OCI-LY3 (cell line): ENCODE measurements around the gene ITGA11.

ENCODE experiments used
- H2AFZ ChIP-seq: fragments of 200-600, 300-600 bp; shearing (Covaris generic); 2 replicates; pipeline ENCODE4 v1.6.0; 2014; ENCODE audit warnings: antibody characterized with exemption, low read depth, low read length
- H3K27ac ChIP-seq: fragments of 200-600, 300-600 bp; sonication (generic); 2 replicates; pipeline ENCODE4 v1.5.1; 2014; ENCODE audit warnings: mild to moderate bottlenecking, low read length, moderate library complexity, mixed read lengths
- H3K27me3 ChIP-seq: fragments of 200-600, 300-600 bp; sonication (generic); 2 replicates; pipeline ENCODE4 v1.6.1; 2014; ENCODE audit warnings: low read depth, low read length, mixed read lengths
- H3K36me3 ChIP-seq: fragments of 200-600, 300-600 bp; sonication (generic); replicated peaks from 2 replicates; pipeline ENCODE3; 2014; ENCODE audit warnings: low read depth, low read length, mixed read lengths
- H3K4me1 ChIP-seq: fragments of 300-600, 200-600 bp; sonication (generic); 2 replicates; pipeline ENCODE4 v1.6.1; 2014; ENCODE audit warnings: low read length, mixed read lengths
- H3K4me2 ChIP-seq: fragments of 200-600, 300-600 bp; sonication (generic); 2 replicates; pipeline ENCODE4 v1.6.1; 2014; ENCODE audit warnings: low read length, mixed read lengths
- H3K4me3 ChIP-seq: fragments of 300-600, 200-600 bp; sonication (generic); 2 replicates; pipeline ENCODE4 v1.5.1; 2014; ENCODE audit warnings: antibody characterized with exemption, mild to moderate bottlenecking, low read length, moderate library complexity
- H3K79me2 ChIP-seq: fragments of 300-600, 200-600 bp; shearing (Covaris generic); 2 replicates; pipeline ENCODE4 v1.6.1; 2014; ENCODE audit warnings: mild to moderate bottlenecking, low read length, mixed read lengths
- H3K9ac ChIP-seq: fragments of 300-600, 200-600 bp; shearing (Covaris generic); 2 replicates; pipeline ENCODE4 v1.6.0; 2014; ENCODE audit warnings: mild to moderate bottlenecking, low read length, moderate library complexity
- H3K9me3 ChIP-seq: fragments of 200-600, 300-600 bp; shearing (Covaris generic); 2 replicates; pipeline ENCODE4 v1.6.1; 2014; ENCODE audit warnings: low read length, mixed read lengths; ENCODE audit not compliant: insufficient read depth
- H4K20me1 ChIP-seq: fragments of 200-600, 300-600 bp; sonication (generic); 2 replicates; pipeline ENCODE4 v1.6.1; 2016; ENCODE audit warnings: low read length, mixed read lengths; ENCODE audit not compliant: insufficient read depth
- EZH2phosphoT487 ChIP-seq: fragments of 200-600 bp; shearing (Covaris generic); IDR thresholded peaks from 2 replicates; pipeline ENCODE4 v1.6.1; 2018; ENCODE audit warnings: antibody characterized with exemption, mixed run types, low read depth
- TF ChIP-seq, protein P1 (sequence below): fragments of 200-600, 300-600 bp; sonication (generic); IDR thresholded peaks from 2 replicates; pipeline ENCODE4 v1.5.1; 2014; ENCODE audit warnings: antibody characterized with exemption, low read length, low read depth

The ITGA11 gene

GRCh38 chr15:68339481-68339880 is 92.5 kb downstream of the ITGA11 start:
- no peaks in the 10 kb centered on the region for H4K20me1 ChIP-seq
- no peaks in the 10 kb centered on the region for H3K9me3 ChIP-seq
- TF ChIP-seq, protein P1, sequence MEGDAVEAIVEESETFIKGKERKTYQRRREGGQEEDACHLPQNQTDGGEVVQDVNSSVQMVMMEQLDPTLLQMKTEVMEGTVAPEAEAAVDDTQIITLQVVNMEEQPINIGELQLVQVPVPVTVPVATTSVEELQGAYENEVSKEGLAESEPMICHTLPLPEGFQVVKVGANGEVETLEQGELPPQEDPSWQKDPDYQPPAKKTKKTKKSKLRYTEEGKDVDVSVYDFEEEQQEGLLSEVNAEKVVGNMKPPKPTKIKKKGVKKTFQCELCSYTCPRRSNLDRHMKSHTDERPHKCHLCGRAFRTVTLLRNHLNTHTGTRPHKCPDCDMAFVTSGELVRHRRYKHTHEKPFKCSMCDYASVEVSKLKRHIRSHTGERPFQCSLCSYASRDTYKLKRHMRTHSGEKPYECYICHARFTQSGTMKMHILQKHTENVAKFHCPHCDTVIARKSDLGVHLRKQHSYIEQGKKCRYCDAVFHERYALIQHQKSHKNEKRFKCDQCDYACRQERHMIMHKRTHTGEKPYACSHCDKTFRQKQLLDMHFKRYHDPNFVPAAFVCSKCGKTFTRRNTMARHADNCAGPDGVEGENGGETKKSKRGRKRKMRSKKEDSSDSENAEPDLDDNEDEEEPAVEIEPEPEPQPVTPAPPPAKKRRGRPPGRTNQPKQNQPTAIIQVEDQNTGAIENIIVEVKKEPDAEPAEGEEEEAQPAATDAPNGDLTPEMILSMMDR: no peak
- TF ChIP-seq EZH2phosphoT487: no peak
- no peak overlapping the region for H3K4me2 ChIP-seq
- H3K4me3 ChIP-seq: no peak overlapping the region
- H3K79me2 ChIP-seq: no peaks in the 10 kb centered on the region
- H3K9ac ChIP-seq: no peak overlapping the region
- no peak overlapping the region for H2AFZ ChIP-seq
- H3K27ac ChIP-seq: no peak overlapping the region
- H3K36me3 ChIP-seq: no peaks in the 10 kb centered on the region
- H3K27me3 ChIP-seq: no peaks in the 10 kb centered on the region
- H3K4me1 ChIP-seq: no peaks in the 10 kb centered on the region

GRCh38 chr15:68337826-68338225 is 94.1 kb downstream of the ITGA11 start:
- Histone ChIP-seq H3K27ac (no peak overlapping the region), H4K20me1 (no peaks in the 10 kb centered on the region), H3K36me3 (no peaks in the 10 kb centered on the region), H3K27me3 (0 out of 2 replicates have a peak, but pooled peaks cover 3% of the 10 kb centered on the region), H3K4me1 (no peaks in the 10 kb centered on the region), H3K79me2 (no peaks in the 10 kb centered on the region), H3K9me3 (no peaks in the 10 kb centered on the region), H2AFZ (no peak overlapping the region), H3K9ac (no peak overlapping the region), H3K4me2 (no peak overlapping the region), H3K4me3 (no peak overlapping the region)
- no peak for TF ChIP-seq EZH2phosphoT487
- TF ChIP-seq, protein P1: no peak

DNA sequence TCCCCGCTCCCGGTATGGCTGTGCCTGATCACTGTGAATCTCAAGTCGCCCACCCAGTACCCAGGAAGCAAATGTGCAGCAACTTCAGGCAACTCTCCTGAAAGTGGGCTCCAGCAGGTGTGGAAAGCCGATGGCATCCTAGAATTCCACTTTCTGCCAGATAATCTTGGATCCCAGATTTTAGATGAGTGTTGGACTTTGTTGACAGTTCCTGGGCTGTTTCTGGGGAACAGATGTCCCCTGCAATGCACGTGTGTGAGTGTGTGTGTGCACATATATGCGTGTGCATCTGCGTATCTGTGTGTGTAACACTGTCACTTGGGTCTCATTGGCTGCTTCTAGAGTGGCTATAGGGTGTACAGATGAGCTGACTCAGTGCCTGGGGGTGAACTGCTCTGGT is 95.4 kb downstream of the ITGA11 start:
- Histone ChIP-seq H3K4me3 (no peak overlapping the region), H3K9ac (no peak overlapping the region), H3K9me3 (no peaks in the 10 kb centered on the region), H3K4me2 (no peak overlapping the region), H3K27ac (no peak overlapping the region), H4K20me1 (no peaks in the 10 kb centered on the region), H2AFZ (no peak overlapping the region), H3K27me3 (0 out of 2 replicates have a peak, but pooled peaks cover 6% of the 10 kb centered on the region), H3K36me3 (no peaks in the 10 kb centered on the region), H3K4me1 (no peaks in the 10 kb centered on the region), H3K79me2 (no peaks in the 10 kb centered on the region)
- no peak for TF ChIP-seq EZH2phosphoT487
- TF ChIP-seq, protein P1: no peak

DNA sequence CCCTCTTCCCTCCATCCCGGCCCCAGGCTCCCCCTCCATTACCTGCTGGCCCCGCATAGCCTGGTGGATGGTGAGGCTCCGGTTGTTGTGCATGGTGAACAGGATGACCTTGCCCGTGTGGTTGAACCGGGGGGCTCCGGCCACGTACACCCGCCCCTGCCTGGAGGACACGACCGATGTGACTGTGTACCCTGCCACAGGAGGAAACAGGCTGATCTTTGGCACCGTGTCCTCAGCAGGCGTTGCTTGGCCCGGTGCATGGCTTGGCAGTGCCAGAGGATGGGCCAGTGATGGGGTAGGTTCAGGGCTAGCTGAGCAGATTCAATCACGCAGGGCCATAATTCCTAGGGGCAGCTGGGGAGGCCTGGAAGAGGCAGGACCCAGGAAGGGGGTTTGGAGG is 96.3 kb downstream of the ITGA11 start:
- no peak overlapping the region for H3K27ac ChIP-seq

More for the DNA sequence above, 96.3 kb downstream of the ITGA11 start:
- H3K4me2 ChIP-seq: no peak overlapping the region
- H2AFZ ChIP-seq: no peak overlapping the region
- H3K4me3 ChIP-seq: no peak overlapping the region
- peaks cover 9% of the 10 kb centered on the region; the same call in 1 of the 2 replicates for H3K27me3 ChIP-seq
- no peaks in the 10 kb centered on the region for H3K4me1 ChIP-seq
- no peaks in the 10 kb centered on the region for H4K20me1 ChIP-seq
- H3K9ac ChIP-seq: no peak overlapping the region
- H3K79me2 ChIP-seq: no peaks in the 10 kb centered on the region
- no peak for TF ChIP-seq EZH2phosphoT487
- TF ChIP-seq, protein P1: no peak
- H3K36me3 ChIP-seq: no peaks in the 10 kb centered on the region
- no peaks in the 10 kb centered on the region for H3K9me3 ChIP-seq
